ENCODE results near the gene AWAT2.
"Not testable (repeated sequence)": the region's sequence is repeated elsewhere in the genome, so short reads cannot be mapped to it uniquely, and the experiment has no call there.

The AWAT2 gene

GRCh38 chrX:70041993-70042392, 7.7 kb downstream of the AWAT2 start:
- DNase-seq = no peak

DNA sequence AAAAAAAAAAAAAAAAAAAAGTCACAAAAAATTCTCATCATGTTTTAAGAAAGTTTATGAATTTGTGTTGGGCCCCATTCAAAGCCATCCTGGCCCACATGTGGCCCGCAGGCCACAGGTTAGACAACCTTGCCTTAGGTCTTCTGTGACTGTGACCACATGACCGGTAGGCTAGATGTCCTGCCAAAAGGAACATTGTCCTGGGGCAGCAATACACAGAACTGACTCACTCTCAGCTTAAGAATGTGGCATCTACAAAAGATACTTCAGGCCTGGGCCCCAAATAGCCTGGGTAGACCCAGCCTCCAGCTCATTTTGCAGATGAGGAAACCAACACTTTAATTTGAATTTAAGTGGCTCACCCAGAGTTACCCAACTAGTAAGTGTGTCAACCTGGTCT, 10.0 kb downstream of the AWAT2 start:
- no peak for DNase-seq

- DNase-seq = peak; percentile 32
Observed at GRCh38 chrX:70038951-70039350, 10.8 kb downstream of the AWAT2 start.

DNA sequence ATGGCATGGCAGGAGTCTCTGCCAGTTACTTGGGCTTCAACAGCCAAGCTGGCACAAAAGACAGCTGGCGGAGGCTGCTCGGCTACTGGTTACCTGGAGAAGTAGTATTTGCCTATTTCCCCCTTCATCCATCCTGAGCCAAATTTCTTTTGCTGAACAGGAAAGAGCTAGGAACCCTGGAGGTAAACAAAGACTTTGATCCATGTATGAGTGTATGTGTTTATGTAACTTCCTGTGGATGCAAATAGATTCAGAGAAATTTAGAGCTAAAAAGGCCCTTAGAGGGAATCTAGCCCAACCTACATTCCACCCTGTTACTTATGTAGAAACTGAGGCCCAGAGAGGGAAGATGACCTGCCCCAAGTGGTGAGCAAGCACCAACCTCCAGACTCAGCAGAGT, 11.2 kb downstream of the AWAT2 start:
- no peak for DNase-seq

GRCh38 chrX:70034646-70035045, 15.1 kb downstream of the AWAT2 start:
- no peak for DNase-seq

GRCh38 chrX:70033348-70034051, 16.2 kb downstream of the AWAT2 start:
- peak; percentile 0 for DNase-seq

- DNase-seq = no peak
Observed at GRCh38 chrX:70032792-70033191, 16.9 kb downstream of the AWAT2 start.

DNA sequence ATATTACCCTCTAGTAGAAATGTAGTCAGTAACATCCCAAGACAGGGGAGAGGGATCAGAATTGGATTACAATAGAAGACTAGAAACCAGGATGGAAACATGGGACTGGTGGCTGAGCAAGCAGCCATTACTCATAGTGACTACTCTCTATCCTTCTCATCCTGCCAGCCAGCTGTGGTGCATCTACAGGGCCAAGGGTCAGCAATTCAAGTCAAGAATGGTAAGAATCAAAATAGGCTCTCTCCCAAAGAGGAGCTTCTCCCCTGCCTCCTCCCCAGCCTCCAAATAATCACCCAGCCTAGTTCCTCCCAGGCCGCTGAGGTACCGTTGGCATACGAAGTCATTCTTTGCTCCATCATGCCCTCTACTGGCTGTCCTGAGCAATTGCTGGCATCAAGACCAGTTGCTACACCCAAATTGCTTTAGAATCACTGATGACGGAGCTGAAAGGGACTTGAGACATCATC, 19.4 kb downstream of the AWAT2 start:
- DNase-seq = peak; percentile 0

DNA sequence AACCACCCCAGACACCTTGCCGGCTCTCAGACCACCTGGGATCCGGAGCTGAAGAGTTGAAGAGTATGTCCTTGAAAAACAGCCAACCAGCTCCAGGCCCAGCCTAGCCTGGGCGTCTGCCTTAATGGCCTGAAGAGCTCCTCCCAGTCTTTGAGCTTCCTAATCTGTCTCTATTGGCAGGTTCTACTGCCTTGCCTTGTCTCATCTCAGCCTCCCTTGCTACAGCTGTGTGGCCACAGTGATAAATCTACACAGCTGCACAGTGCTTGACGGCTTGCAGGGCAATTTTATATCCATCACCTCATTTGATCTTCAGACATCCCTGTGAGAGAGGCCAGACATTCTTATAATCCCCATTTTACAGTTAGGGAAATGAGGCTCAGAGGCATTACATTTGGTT, 19.9 kb downstream of the AWAT2 start:
- DNase-seq = no peak

DNA sequence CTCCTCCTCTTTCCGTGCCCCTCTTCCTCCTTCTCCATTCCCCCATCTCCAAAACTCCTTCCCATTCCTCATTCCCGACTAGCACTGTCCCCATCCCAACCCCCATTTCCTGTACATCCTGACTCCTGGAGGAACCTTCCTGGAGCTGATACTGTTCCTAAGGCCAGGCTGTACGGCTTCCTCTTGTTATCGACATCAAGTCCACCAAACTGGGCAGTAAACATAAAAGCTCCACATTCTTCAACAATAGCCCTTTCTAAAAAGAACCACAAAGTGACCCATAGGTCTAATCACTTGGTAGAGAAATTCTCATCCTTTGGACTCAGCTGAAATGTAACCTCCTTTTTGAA, 22.9 kb downstream of the AWAT2 start:
- DNase-seq = no peak

- no peak for DNase-seq
Observed at GRCh38 chrX:70026112-70026850, 23.5 kb downstream of the AWAT2 start.

DNA sequence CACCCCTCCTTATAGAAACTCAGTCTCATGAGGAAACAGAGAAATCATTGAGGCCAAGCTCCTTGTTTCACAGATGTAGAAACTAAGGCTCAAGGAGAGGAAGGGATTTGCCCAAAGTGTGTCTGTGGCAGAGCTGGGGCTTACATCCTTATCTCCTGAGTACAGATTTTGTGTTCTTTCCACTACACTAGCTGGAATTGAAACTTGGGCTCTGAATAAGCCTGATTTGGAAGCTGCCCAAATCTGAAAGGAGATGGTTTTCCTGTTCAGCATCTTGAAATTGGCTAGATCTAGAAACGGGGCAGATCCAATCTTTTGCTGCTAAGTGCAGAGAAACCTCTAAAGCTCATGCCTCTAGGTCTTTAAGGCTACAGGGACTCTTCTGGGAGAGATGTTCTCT, 24.3 kb downstream of the AWAT2 start:
- no peak for DNase-seq

GRCh38 chrX:70022616-70023015, 27.1 kb downstream of the AWAT2 start:
- no peak for DNase-seq

DNA sequence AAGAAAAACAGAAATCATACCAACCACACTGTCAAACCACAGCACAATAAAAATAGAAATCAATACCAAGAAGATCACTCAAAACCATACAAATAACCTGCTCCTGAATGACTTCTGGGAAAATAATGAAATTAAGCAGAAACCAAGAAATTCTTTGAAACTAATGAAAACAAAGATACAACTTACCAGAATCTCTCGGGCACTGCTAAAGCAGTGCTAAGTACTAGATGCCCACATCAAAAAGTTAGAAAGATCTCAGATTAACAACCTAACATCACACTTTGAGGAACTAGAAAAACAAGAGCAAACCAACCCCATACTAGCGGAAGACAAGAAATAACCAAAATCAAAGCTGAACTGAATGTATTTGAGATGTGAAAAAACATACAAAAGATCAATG, 33.2 kb downstream of the AWAT2 start:
- no peak for DNase-seq

GRCh38 chrX:70013466-70014381, 36.0 kb downstream of the AWAT2 start:
- no peak for DNase-seq

DNA sequence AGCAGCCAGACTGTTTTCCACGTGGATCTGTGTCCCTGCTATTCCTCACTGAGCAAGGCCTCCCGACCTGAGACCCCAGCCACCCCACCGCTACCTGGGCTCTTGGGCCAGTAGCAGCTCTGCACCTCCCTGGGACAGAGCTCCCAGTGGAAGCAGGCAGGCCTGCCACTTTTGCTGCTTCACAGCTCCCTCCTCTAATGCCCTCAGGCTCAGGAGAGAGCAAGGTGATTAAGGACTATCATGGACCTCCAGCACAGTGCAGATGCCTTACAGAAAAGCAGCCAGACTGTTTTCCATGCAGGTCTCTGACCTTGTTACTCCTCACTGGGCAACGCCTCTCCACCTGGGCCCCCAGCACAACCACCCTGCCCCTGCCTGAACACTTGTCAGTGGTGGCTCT, 37.0 kb downstream of the AWAT2 start:
- DNase-seq = no peak

- DNase-seq = no peak
Observed at GRCh38 chrX:70009970-70010369, 39.8 kb downstream of the AWAT2 start.

- DNase-seq = no peak
Observed at GRCh38 chrX:70009049-70009448, 40.7 kb downstream of the AWAT2 start.

DNA sequence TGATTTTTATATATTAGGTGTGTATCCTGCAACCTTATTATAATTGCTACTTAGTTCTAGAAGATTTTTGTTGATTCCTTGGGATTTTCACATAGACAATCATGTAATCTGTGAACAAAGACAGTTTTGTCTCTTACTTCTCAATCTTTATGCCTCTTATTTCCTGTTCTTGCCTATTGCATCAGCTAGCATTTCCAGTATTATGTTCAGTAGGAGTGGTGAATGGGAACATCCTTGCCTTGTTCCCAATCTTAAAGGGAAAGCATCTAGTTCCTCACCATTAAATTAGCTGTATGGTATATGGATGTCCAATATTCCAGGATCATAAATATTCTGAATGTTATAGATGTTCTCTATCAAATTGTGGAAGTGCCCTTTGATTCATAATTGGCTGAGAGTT, 41.8 kb downstream of the AWAT2 start:
- no peak for DNase-seq

DNA sequence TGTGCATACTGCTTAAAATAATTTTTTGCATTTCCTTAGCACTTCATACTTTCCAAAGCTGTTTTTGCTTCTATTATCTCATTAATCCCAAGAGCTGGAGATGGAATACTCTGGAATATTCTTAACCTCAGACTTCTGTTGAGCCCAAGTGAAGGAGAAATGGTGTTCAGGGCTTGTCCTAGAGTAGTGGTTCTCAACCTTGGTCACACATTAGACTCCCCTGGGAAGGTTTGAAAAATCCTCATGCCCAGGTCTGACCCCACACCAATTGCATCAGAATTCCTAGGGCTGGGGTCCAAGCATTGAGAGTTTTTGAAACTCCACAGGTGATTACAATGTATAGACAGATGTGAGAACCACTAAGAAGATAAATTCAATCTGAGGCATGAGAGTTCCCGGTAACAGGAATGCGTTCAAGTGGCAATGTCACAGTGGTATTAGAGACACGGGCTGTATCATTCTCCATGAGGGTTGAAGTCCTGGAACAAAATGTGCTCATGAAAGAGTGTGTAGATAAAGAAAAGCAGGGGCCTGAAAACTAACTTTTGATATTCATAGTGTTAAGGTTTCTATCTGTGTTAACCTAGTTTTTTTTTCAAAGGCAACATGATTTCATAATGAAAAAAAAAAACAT, 47.9 kb downstream of the AWAT2 start:
- no peak for DNase-seq

DNA sequence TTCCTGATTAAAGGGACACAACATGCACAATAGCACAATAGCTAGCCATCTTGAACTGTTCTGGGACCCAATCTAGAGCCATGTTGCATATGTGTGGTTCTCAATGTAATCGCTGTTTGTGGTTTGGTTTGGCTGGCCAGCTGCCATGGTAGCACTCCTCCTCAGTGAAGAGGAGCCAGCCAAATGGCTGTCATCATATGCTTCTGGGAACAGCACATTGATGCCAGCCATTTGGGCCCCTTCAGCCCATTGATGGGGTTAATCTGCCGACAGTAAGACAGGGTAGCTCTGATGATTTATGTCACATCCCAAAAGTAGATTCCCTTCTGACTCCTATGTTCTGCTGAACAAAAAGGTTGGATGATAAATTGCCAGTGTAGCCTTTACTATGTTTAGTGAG, 48.5 kb downstream of the AWAT2 start:
- no peak for DNase-seq

GRCh38 chrX:69998299-69998698, 51.4 kb downstream of the AWAT2 start:
- DNase-seq = not testable (repeated sequence)

GRCh38 chrX:69996113-69996468, 53.6 kb downstream of the AWAT2 start:
- no peak for DNase-seq

Measured in NCI-H2029 (cell line).